Measurements from ENCODE around the gene PHF21A. TPM values are rescaled to one million over a fixed set of nuclear protein-coding genes. Genes with fewer than 3 reads are reported as not detected.

PHF21A gene
- total RNA-seq = 15.2 TPM
- 25.9 TPM for polyA plus RNA-seq
- long read RNA-seq, donor 1 = 0 reads
- long read RNA-seq, donor 2 = 0 reads
- long read RNA-seq, donor 3 = 0 reads
- long read RNA-seq, donor 4 = 0 reads
- long read RNA-seq, donor 5, partial matches to known transcripts = 6 of 6 reads
- long read RNA-seq, donor 5, other reads (novel, unspliced or antisense) = 0 of 6 reads
- long read RNA-seq, donor 6, partial matches to known transcripts = 0 of 1 reads
- long read RNA-seq, donor 6, other reads (novel, unspliced or antisense) = 0 of 1 reads
- long read RNA-seq, donor 7, partial matches to known transcripts = 0 of 1 reads
- long read RNA-seq, donor 7, other reads (novel, unspliced or antisense) = 0 of 1 reads
- long read RNA-seq, donor 8 = 0 reads
- long read RNA-seq, donor 9, partial matches to known transcripts = 0 of 3 reads
- long read RNA-seq, donor 9, other reads (novel, unspliced or antisense) = 0 of 3 reads
- long read RNA-seq, donor 10, partial matches to known transcripts = 5 of 6 reads
- long read RNA-seq, donor 10, other reads (novel, unspliced or antisense) = 0 of 6 reads

- no peaks in the 10 kb centered on the region for H3K36me3 ChIP-seq (ENCODE audit: control insufficient read depth in 2 of 2, insufficient read depth in 2 of 2, low read length in 1 of 2)
- H3K9me3 ChIP-seq (ENCODE audit: control insufficient read depth in 2 of 2, insufficient read depth in 1 of 2, low read length in 1 of 2) = peaks cover 0 to 6% of the 10 kb centered on the region in 2 donors
- H3K27ac ChIP-seq (ENCODE audit: low read depth in 1 of 2, low read length in 1 of 2) = peak within 1 kb of the TSS; percentile 96 to 97
- DNase-seq (ENCODE audit: low read depth in 6 of 9, low spot score in 9 of 9) = peak in 7 of 9 donors; percentile 65 to 94 (median 86)
- under 1% methylated on average over 51 of the region's 52 CpGs for WGBS
- H3K4me1 ChIP-seq (ENCODE audit: control insufficient read depth in 2 of 2, insufficient read depth in 2 of 2, low read length in 2 of 2) = peaks cover 2 to 13% of the 10 kb centered on the region in 2 donors
- H3K27me3 ChIP-seq (ENCODE audit: control insufficient read depth in 2 of 2, insufficient read depth in 1 of 2, low read length in 1 of 2) = no peaks in the 10 kb centered on the region
- peak within 1 kb of the TSS; percentile 73 to 95 for H3K4me3 ChIP-seq (ENCODE audit: low read length in 2 of 2)
Measured at GRCh38 chr11:46121301-46121723, at the start of gene PHF21A. Gene PHF21A, minus strand, starts transcription at chr11:46121454. Its CDS starts 37,235 bp downstream, at chr11:46084219.

GRCh38 chr11:46170797-46171196 is 49.5 kb upstream of the PHF21A start:
- DNase-seq (ENCODE audit: low read depth in 6 of 9, low spot score in 9 of 9) = no peak
- Histone ChIP-seq H3K36me3 (ENCODE audit: control insufficient read depth in 2 of 2, insufficient read depth in 2 of 2, low read length in 1 of 2) (no peaks in the 10 kb centered on the region), H3K27me3 (ENCODE audit: control insufficient read depth in 2 of 2, insufficient read depth in 1 of 2, low read length in 1 of 2) (peaks cover 0 to 2% of the 10 kb centered on the region in 2 donors), H3K4me1 (ENCODE audit: control insufficient read depth in 2 of 2, insufficient read depth in 2 of 2, low read length in 2 of 2) (no peaks in the 10 kb centered on the region), H3K4me3 (ENCODE audit: low read length in 2 of 2) (no peak overlapping the region), H3K9me3 (ENCODE audit: control insufficient read depth in 2 of 2, insufficient read depth in 1 of 2, low read length in 1 of 2) (no peaks in the 10 kb centered on the region), H3K27ac (ENCODE audit: low read depth in 1 of 2, low read length in 1 of 2) (no peak overlapping the region)

GRCh38 chr11:46162700-46163099 is 41.4 kb upstream of the PHF21A start:
- H3K27me3 ChIP-seq (ENCODE audit: control insufficient read depth in 2 of 2, insufficient read depth in 1 of 2, low read length in 1 of 2) = peaks cover 0 to 11% of the 10 kb centered on the region in 2 donors

GRCh38 chr11:46161201-46161600 is 39.9 kb upstream of the PHF21A start:
- 95% methylated on average over 7 of the region's 7 CpGs for WGBS
- Histone ChIP-seq H3K27me3 (ENCODE audit: control insufficient read depth in 2 of 2, insufficient read depth in 1 of 2, low read length in 1 of 2) (peaks cover 0 to 11% of the 10 kb centered on the region in 2 donors), H3K9me3 (ENCODE audit: control insufficient read depth in 2 of 2, insufficient read depth in 1 of 2, low read length in 1 of 2) (no peaks in the 10 kb centered on the region), H3K4me3 (ENCODE audit: low read length in 2 of 2) (no peak overlapping the region), H3K4me1 (ENCODE audit: control insufficient read depth in 2 of 2, insufficient read depth in 2 of 2, low read length in 2 of 2) (no peaks in the 10 kb centered on the region), H3K27ac (ENCODE audit: low read depth in 1 of 2, low read length in 1 of 2) (no peak overlapping the region), H3K36me3 (ENCODE audit: control insufficient read depth in 2 of 2, insufficient read depth in 2 of 2, low read length in 1 of 2) (no peaks in the 10 kb centered on the region)
- no peak for DNase-seq (ENCODE audit: low read depth in 6 of 9, low spot score in 9 of 9)

More at GRCh38 chr11:46162700-46163099, 41.4 kb upstream of the PHF21A start:
- H3K4me1 ChIP-seq (ENCODE audit: control insufficient read depth in 2 of 2, insufficient read depth in 2 of 2, low read length in 2 of 2) = no peaks in the 10 kb centered on the region
- no peak overlapping the region for H3K4me3 ChIP-seq (ENCODE audit: low read length in 2 of 2)
- no peak overlapping the region for H3K27ac ChIP-seq (ENCODE audit: low read depth in 1 of 2, low read length in 1 of 2)
- 92% methylated on average over 5 of the region's 5 CpGs for WGBS
- no peaks in the 10 kb centered on the region for H3K36me3 ChIP-seq (ENCODE audit: control insufficient read depth in 2 of 2, insufficient read depth in 2 of 2, low read length in 1 of 2)
- H3K9me3 ChIP-seq (ENCODE audit: control insufficient read depth in 2 of 2, insufficient read depth in 1 of 2, low read length in 1 of 2) = no peaks in the 10 kb centered on the region
- DNase-seq (ENCODE audit: low read depth in 6 of 9, low spot score in 9 of 9) = no peak

GRCh38 chr11:46160100-46160499 is 38.8 kb upstream of the PHF21A start:
- Histone ChIP-seq H3K27ac (ENCODE audit: low read depth in 1 of 2, low read length in 1 of 2) (no peak overlapping the region), H3K36me3 (ENCODE audit: control insufficient read depth in 2 of 2, insufficient read depth in 2 of 2, low read length in 1 of 2) (no peaks in the 10 kb centered on the region), H3K27me3 (ENCODE audit: control insufficient read depth in 2 of 2, insufficient read depth in 1 of 2, low read length in 1 of 2) (peaks cover 0 to 7% of the 10 kb centered on the region in 2 donors), H3K9me3 (ENCODE audit: control insufficient read depth in 2 of 2, insufficient read depth in 1 of 2, low read length in 1 of 2) (no peaks in the 10 kb centered on the region), H3K4me1 (ENCODE audit: control insufficient read depth in 2 of 2, insufficient read depth in 2 of 2, low read length in 2 of 2) (no peaks in the 10 kb centered on the region), H3K4me3 (ENCODE audit: low read length in 2 of 2) (no peak overlapping the region)
- WGBS = 74% methylated on average over 3 of the region's 3 CpGs
- DNase-seq (ENCODE audit: low read depth in 6 of 9, low spot score in 9 of 9) = peak in 1 of 9 donors; percentile 2

- H3K27ac ChIP-seq (ENCODE audit: low read depth in 1 of 2, low read length in 1 of 2) = no peak overlapping the region
- no peaks in the 10 kb centered on the region for H3K4me1 ChIP-seq (ENCODE audit: control insufficient read depth in 2 of 2, insufficient read depth in 2 of 2, low read length in 2 of 2)
- H3K9me3 ChIP-seq (ENCODE audit: control insufficient read depth in 2 of 2, insufficient read depth in 1 of 2, low read length in 1 of 2) = no peaks in the 10 kb centered on the region
- peaks cover 0 to 4% of the 10 kb centered on the region in 2 donors for H3K27me3 ChIP-seq (ENCODE audit: control insufficient read depth in 2 of 2, insufficient read depth in 1 of 2, low read length in 1 of 2)
- DNase-seq (ENCODE audit: low read depth in 6 of 9, low spot score in 9 of 9) = peak in 1 of 9 donors; percentile 24
- no peak overlapping the region for H3K4me3 ChIP-seq (ENCODE audit: low read length in 2 of 2)
- WGBS = 39% methylated on average over 2 of the region's 2 CpGs
- H3K36me3 ChIP-seq (ENCODE audit: control insufficient read depth in 2 of 2, insufficient read depth in 2 of 2, low read length in 1 of 2) = no peaks in the 10 kb centered on the region
Measured at GRCh38 chr11:46159680-46160079, 38.4 kb upstream of the PHF21A start.

- no peak for DNase-seq (ENCODE audit: low read depth in 6 of 9, low spot score in 9 of 9)
- H3K27me3 ChIP-seq (ENCODE audit: control insufficient read depth in 2 of 2, insufficient read depth in 1 of 2, low read length in 1 of 2) = peaks cover 3 to 28% of the 10 kb centered on the region in 2 donors
- H3K27ac ChIP-seq (ENCODE audit: low read depth in 1 of 2, low read length in 1 of 2) = no peak overlapping the region
- WGBS = 88% methylated on average over 4 of the region's 4 CpGs
- no peaks in the 10 kb centered on the region for H3K36me3 ChIP-seq (ENCODE audit: control insufficient read depth in 2 of 2, insufficient read depth in 2 of 2, low read length in 1 of 2)
- no peaks in the 10 kb centered on the region for H3K9me3 ChIP-seq (ENCODE audit: control insufficient read depth in 2 of 2, insufficient read depth in 1 of 2, low read length in 1 of 2)
- H3K4me1 ChIP-seq (ENCODE audit: control insufficient read depth in 2 of 2, insufficient read depth in 2 of 2, low read length in 2 of 2) = no peaks in the 10 kb centered on the region
- no peak overlapping the region for H3K4me3 ChIP-seq (ENCODE audit: low read length in 2 of 2)
Measured at GRCh38 chr11:46149826-46150225, 28.6 kb upstream of the PHF21A start.

- no peaks in the 10 kb centered on the region for H3K36me3 ChIP-seq (ENCODE audit: control insufficient read depth in 2 of 2, insufficient read depth in 2 of 2, low read length in 1 of 2)
- H3K27me3 ChIP-seq (ENCODE audit: control insufficient read depth in 2 of 2, insufficient read depth in 1 of 2, low read length in 1 of 2) = peaks cover 3 to 28% of the 10 kb centered on the region in 2 donors
- WGBS = 50% methylated on average over 11 of the region's 11 CpGs
- no peaks in the 10 kb centered on the region for H3K4me1 ChIP-seq (ENCODE audit: control insufficient read depth in 2 of 2, insufficient read depth in 2 of 2, low read length in 2 of 2)
- no peaks in the 10 kb centered on the region for H3K9me3 ChIP-seq (ENCODE audit: control insufficient read depth in 2 of 2, insufficient read depth in 1 of 2, low read length in 1 of 2)
- no peak overlapping the region for H3K27ac ChIP-seq (ENCODE audit: low read depth in 1 of 2, low read length in 1 of 2)
- DNase-seq (ENCODE audit: low read depth in 6 of 9, low spot score in 9 of 9) = no peak
- no peak overlapping the region for H3K4me3 ChIP-seq (ENCODE audit: low read length in 2 of 2)
Measured at GRCh38 chr11:46149342-46149741, 28.1 kb upstream of the PHF21A start.

GRCh38 chr11:46144741-46145140 is 23.5 kb upstream of the PHF21A start:
- DNase-seq (ENCODE audit: low read depth in 6 of 9, low spot score in 9 of 9) = no peak
- Histone ChIP-seq H3K36me3 (ENCODE audit: control insufficient read depth in 2 of 2, insufficient read depth in 2 of 2, low read length in 1 of 2) (no peaks in the 10 kb centered on the region), H3K4me1 (ENCODE audit: control insufficient read depth in 2 of 2, insufficient read depth in 2 of 2, low read length in 2 of 2) (no peaks in the 10 kb centered on the region), H3K9me3 (ENCODE audit: control insufficient read depth in 2 of 2, insufficient read depth in 1 of 2, low read length in 1 of 2) (no peaks in the 10 kb centered on the region), H3K27ac (ENCODE audit: low read depth in 1 of 2, low read length in 1 of 2) (no peak overlapping the region), H3K4me3 (ENCODE audit: low read length in 2 of 2) (no peak overlapping the region), H3K27me3 (ENCODE audit: control insufficient read depth in 2 of 2, insufficient read depth in 1 of 2, low read length in 1 of 2) (peaks cover 0 to 18% of the 10 kb centered on the region in 2 donors)
- WGBS = 91% methylated on average over 8 of the region's 8 CpGs
